GM19395 (cell line): Measurements from ENCODE around the gene DISP2.

ENCODE experiments used
- ATAC-seq: cut with Tn5 transposase; IDR thresholded peaks from one replicate; pipeline ENCODE4 v1.9.1; 2021; ENCODE audit warnings: mild to moderate bottlenecking, moderate library complexity; ENCODE audit not compliant: unreplicated experiment

DISP2 gene

DNA sequence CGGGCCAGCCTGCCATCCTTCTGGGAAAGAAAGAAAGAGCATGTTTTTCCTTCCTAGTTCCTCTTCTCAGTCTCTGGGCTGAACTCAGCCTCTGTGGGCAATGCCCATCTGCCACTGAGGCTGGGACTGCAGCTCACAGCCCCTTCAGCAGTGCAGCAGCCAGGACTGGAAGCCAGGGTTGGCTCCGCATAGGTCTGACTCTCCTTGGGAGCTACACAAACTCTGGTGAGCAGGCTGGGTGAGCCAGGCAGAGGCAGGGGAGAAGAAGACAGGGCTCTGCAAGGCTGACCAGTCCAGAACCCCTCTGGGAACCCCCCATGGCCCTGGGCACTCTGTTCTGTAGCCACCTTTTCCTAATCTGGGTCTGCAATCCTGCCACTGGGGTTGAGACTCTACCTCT, 3.6 kb downstream of the DISP2 start:
- no peak for ATAC-seq

DNA sequence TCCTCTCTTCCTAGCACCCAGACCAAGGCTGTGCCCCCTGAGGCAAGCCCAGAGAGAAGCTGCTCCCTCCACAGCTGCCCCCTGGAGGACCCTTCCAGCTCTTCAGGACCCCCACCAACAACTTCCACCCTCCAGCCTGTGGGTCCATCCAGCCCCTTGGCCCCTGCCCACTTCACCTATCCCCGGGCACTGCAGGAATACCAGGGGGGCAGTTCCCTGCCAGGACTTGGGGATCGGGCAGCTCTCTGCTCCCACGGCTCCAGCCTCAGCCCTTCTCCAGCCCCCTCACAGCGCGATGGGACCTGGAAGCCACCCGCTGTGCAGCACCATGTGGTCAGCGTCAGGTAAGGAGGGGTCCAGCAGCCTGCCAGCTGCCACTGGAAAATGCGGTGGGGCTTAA, 5.6 kb downstream of the DISP2 start:
- ATAC-seq = no peak

DNA sequence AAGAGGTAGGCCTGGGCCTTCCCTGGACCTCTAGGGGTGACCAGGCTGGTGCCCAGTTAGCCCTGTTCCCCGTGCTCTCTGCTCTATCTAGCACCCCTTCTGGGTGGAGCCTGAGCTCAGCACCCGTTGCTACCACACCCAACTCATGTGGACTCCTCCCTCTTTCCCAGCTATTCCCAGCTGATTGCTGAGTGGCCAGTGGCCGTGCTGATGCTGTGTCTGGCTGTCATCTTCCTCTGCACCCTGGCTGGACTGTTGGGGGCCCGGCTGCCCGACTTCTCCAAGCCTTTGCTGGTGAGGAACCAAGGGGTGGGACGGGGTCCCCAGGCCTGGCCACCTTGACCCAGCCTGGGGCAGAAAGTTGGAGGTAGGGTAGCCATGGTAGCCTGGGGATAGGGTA, 6.2 kb downstream of the DISP2 start:
- ATAC-seq = no peak

DNA sequence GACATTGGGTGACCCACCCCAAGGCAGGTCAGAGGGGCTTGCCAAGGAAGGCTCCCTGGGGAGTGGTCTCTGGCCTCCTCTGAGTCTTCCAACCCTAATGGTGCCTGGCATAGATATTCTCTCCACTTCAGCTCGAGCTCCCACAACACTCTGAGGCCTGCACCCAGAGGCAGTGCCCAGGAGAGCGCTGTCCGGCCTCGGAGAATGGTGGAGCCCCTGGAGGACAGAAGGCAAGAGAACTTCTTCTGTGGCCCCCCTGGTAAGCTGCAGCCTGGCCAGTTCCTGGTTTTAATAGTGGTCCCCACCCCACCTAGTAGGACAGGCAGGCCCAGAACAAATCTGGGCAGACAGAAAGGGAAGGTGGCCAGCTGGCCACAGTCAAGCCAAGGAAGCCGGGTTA, 7.0 kb downstream of the DISP2 start:
- ATAC-seq = no peak

DNA sequence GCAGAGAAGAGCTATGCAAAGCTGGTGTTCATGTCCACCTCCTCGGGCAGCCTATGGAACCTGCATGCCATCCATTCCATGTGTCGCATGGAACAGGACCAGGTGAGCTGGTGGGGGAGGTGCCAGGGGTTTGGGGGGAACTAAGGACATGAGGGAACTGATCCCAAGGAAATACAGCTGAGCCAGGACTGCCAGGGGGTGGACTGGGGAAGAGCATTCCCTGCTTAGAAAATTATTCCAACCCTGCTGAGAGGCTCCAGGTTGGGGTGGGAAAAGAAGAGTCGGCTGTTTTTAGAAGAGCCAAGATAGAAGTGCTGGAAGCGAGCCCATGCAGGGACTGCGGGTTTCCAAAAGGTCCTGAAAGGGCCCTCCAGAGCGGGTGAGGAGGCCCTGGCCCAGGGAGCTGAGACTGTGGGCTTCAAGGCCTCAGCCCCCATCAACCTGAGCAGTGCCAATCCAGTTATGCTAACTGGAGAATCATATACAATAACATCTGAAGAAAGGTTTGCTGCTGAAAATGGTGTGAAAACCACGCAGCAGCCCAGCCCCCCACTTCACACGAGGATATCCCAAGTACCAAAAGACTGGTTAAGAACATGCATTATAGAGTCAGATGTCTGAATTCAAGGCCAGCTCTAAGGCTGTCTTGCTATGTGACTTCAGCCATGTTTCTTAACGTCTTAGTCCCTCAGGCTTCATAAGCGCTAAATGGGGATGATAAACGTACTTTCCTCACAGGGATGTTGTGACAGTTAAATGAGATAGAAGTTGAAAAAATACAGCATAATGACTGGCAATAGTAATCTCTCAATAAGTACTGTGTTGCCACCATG, 7.8 kb downstream of the DISP2 start:
- no peak for ATAC-seq

DNA sequence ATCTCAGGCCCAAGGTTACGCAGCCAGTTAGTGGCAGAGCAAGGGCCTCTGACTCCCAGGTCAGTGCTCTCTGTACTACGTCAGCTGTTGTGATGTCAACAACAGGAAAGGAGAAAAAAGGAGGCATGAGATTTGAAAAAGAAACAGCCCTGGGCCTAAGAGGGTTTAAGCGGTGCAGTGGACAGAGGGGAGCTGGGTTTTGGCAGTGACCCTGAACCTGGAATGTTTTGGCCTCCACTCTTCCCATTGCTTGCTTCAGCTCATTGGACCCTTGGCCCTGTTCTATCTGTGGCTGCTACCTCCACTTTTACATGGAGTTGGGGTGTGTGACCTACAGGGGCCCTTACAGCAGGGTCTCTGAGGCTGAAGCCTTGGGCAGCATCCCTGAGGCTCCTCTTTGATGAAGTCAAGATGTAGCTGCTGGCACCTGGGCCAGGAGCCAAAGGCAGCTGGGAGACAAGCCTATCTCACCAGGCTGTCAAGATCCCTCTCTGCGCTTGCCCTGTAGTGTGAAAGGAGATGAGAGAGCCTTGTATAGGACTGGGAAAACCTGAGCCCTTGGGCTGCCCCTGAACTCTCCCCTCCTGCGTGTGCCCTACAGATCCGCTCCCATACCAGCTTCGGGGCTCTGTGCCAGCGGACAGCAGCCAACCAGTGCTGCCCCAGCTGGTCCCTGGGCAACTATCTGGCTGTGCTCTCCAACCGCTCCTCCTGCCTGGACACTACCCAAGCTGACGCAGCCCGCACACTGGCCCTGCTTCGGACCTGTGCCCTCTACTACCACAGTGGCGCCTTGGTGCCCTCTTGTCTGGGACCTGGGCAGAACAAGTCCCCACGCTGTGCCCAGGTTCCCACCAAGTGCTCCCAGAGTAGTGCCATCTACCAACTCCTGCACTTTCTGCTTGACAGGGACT, 8.7 kb downstream of the DISP2 start:
- no peak for ATAC-seq

DNA sequence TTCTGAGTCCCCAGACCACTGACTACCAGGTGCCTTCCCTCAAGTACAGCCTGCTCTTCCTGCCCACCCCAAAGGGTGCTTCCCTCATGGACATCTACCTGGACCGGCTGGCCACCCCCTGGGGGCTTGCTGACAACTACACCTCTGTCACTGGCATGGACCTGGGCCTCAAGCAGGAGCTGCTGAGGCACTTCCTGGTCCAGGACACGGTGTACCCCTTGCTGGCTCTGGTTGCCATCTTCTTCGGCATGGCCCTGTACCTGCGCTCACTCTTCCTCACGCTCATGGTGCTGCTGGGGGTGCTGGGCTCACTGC, 9.3 kb downstream of the DISP2 start:
- no peak for ATAC-seq

DNA sequence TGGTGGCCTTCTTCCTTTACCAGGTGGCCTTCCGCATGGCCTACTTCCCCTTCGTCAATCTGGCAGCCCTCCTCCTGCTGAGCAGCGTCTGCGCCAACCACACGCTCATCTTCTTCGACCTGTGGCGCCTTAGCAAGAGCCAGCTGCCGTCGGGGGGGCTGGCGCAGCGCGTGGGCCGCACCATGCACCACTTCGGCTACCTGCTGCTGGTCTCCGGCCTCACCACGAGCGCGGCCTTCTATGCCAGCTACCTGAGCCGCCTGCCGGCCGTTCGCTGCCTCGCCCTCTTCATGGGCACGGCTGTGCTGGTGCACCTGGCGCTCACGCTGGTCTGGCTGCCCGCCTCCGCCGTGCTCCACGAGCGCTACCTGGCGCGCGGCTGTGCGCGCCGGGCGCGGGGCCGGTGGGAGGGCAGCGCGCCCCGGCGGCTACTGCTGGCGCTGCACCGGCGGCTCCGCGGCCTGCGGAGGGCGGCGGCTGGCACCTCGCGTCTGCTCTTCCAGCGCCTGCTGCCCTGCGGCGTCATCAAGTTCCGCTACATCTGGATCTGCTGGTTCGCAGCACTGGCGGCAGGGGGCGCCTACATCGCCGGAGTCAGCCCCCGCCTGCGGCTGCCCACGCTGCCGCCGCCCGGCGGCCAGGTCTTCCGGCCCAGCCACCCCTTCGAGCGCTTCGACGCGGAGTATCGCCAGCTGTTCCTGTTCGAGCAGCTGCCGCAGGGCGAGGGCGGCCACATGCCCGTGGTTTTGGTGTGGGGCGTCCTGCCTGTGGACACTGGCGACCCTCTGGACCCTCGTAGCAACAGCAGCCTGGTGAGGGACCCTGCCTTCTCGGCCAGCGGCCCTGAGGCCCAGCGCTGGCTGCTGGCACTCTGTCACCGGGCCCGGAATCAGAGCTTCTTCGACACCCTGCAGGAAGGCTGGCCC, 9.9 kb downstream of the DISP2 start:
- peak; percentile 80 for ATAC-seq

DNA sequence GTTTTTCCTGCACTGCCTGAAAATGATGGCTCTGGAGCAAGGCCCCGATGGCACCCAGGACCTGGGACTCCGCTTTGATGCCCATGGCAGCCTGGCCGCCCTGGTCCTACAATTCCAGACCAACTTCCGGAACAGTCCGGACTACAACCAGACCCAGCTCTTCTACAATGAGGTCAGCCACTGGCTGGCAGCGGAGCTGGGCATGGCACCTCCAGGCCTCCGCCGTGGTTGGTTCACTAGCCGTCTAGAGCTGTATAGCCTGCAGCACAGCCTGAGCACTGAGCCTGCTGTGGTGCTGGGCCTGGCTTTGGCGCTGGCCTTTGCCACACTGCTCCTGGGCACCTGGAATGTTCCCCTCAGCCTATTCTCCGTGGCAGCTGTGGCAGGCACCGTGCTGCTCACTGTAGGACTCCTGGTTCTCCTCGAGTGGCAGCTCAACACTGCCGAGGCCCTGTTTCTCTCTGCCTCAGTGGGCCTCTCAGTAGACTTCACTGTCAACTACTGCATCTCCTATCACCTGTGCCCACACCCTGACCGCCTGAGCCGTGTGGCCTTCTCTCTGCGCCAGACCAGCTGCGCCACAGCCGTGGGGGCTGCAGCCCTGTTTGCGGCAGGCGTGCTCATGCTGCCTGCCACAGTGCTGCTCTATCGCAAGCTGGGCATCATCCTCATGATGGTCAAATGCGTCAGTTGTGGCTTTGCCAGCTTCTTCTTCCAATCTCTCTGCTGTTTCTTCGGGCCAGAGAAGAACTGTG, 10.9 kb downstream of the DISP2 start:
- no peak for ATAC-seq

DNA sequence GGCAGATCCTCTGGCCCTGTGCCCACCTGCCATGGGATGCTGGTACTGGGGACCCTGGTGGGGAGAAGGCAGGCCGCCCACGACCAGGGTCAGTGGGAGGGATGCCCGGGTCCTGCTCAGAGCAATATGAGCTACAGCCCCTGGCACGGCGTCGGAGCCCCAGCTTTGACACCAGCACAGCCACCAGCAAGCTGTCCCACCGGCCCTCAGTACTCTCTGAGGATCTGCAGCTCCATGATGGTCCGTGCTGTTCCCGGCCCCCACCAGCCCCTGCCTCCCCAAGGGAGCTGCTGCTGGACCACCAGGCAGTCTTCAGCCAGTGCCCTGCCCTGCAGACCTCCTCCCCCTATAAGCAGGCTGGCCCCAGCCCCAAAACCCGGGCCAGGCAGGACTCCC, 11.5 kb downstream of the DISP2 start:
- ATAC-seq = no peak

DNA sequence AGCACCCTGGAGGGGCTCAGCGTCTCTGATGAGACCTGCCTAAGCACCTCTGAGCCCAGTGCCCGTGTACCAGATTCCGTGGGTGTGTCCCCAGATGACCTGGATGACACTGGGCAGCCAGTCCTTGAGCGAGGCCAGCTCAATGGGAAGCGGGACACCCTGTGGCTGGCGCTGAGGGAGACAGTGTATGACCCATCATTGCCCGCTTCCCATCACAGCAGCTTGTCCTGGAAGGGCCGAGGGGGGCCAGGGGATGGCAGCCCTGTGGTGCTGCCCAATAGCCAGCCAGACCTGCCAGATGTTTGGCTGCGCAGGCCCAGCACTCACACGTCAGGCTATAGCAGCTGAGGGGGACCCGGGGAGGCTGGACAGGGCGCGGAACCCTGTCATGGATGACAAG, 12.0 kb downstream of the DISP2 start:
- no peak for ATAC-seq

DNA sequence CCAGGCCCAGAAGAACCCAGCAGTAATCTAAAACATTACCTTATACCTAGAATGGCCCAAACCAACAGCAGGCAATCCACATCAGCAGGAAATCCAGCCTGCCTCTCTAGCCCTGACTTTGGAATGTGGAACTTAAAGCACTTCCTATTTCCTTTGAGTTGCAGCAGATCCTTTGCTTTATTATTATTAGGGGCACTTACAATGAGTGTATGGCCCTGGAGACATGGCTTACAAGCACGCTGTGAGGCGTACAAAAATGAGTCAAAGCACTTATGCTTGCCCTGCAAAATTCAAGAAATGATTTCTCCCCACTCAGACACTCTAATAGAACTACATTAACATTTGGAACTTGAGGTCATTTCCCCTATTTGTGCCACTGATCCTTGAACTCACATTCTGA, 15.0 kb downstream of the DISP2 start:
- no peak for ATAC-seq

DNA sequence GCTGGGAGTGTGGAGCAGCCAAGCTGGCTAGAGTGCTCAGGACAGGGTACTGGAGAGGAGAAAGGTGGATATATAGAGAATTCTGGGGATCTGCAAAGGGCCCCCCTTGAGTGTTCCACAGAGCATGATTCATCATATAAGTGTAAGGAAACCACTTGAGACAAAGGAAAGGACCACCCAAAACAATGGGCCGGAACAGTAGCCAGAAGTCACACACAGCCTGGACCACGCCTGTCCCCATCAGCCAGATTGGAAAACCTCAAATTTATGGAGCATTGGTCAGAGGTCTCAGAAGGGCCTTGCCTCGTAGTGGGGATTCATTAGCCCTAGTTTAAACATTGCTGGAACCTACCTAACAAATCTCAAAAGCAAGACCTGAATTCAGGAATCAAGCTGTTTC, 19.6 kb downstream of the DISP2 start:
- no peak for ATAC-seq

DNA sequence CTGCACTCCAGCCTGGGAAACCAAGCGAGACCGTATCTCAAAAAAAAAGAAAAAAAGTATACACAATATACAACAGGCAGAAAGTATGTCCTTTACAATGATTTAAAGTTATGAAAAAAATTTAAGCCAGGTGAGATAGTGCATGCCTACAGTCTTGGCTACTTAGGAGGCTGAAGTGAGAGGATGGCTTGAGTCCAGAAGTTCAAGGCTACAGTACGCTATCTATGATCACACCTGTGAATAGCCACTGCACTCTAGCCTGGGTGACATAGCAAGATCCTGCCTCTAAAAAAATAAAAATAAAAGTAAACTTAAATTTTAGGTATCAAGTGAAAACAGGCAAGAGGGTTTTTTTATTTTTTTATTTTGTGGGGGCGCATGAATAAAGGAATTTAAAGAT, 21.4 kb downstream of the DISP2 start:
- ATAC-seq = no peak

DNA sequence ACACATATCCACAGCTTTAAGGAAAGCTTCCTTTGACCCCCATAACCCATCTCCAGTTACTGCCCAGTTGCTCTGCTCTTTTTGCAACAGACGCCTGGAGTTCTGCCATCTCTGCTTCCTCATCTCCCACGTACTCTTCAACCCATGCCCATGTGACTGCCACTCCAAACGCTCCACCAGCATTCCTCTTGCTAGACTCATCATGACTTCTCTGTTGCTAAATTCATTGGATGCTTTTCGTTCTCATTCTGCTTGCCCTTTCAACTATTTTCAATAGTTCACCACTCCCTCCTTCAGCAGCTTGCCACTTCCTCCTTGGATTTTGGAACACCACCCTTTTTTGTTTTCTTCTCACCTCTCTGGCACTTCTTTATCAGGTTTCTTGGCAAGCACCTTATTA, 21.8 kb downstream of the DISP2 start:
- no peak for ATAC-seq

DNA sequence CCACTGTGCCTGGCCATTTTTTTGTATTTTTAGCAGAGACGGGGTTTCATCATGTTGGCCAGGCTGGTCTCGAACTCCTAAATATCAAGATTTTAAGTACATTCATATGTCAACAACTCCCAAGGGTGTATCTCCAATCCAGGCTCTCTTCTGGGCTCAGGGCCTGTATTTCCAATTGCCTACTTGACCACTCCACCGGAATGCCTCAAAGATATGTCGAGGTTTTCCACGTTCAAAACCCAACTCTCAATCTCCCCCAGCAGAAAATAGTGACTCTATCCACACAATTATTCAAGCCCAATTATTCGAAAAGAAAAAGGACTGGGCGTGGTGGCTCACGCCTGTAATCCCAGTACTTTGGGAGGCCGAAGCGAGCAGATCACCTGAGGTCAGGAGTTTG, 22.6 kb downstream of the DISP2 start:
- ATAC-seq = no peak

DNA sequence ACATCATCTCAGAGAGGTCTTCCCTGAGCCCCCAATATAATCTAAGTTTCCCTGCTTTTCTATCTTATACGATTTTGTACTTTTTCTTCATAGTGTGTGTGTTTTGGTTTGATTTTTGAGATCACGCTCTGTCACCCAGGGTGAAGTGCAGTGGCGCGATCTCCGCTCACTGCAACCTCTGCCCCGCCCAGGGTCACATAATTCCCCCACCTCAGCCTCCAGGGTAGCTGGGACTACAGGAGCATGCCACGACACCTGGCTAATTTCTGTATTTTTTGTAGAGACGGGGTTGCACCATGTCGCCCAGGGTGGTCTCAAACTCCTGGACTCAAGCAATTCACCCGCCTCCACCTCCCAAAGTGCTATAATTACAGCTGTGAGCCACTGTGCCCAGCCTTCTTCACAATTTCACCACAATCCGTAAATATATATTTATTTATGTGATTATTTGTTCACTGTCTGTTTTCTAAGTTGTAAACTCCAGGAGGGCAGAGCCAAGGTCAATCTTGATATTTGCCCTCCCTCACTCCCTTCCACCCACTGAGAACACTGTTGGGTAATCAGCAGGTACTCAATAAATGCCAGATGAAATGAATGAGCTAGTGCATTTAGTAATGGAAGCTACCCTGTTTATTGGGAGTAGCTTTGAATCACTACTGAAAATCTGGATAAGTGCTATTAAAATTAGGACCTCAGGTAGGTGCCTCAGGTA, 24.0 kb downstream of the DISP2 start:
- ATAC-seq = no peak

DNA sequence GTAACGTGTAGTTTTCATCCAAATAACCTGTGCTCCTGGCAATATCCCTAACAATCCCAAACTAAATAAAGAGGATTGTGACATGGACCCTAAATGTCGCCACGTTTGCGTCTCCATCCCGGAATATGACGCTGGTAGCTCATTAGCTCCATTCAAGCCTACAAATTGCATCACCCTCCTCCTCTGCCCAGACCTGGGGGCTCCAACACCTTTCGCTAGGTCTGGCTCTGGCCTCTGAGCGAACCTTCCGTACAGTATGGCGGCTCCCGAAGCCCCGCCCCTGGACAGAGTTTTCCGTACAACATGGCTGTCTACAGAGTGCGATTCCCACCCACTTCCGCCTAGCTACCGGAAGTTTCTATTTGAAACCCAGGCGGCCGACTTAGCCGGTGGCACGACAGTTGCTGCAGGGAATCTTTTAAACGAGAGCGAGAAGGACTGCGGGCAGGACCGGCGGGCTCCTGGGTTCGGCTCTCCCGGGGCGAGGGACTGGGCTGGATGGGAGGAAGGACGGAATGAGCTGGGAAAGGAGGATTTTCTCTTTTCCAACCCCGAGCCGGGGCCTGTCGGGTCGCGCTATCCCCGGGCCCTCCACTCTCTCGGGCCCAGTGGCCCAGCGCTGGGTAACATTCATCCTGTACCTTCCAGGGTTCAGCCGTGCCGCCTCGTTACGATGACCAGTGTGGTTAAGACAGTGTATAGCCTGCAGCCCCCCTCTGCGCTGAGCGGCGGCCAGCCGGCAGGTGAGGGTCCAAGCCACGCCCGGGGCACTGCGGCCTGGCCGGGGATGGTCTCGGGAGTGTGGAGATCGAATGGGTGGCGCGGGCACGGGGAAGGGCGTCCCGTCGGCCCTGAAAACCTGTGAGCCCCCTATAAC, 24.8 kb downstream of the DISP2 start, which contains the start of gene KNSTRN:
TSS of gene KNSTRN (plus strand) at position 142 of the 877 bp plus-strand sequence. CDS start at position 257, 115 bp downstream.
- peak; percentile 99 for ATAC-seq

DNA sequence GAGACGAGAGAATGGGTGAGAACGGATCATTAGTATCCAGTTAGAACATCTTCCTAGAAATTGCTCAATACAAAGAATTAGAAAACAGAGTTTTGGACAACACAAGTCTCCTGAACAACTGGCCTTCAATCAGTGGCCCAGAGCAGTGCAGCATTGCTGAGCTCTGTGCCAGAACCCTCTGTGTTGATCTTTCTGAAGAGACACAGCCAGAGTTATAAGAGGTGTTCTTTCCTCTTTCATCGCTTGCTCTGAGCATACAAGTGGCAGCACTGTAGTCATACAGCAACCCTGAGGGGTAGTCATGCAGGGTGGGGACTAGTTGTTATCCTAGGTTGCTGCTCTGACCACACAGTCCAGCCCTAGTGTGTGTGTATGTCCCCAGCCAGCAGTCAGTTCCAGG, 28.5 kb downstream of the DISP2 start:
- no peak for ATAC-seq
